CD4-positive, CD25-positive, alpha-beta regulatory T cell (primary cell): ENCODE measurements around the gene NTRK3. TPM values are rescaled to one million over a fixed set of nuclear protein-coding genes. Genes with fewer than 3 reads are reported as not detected.

Experiments
- ATAC-seq, 2 donors: fragments of 150-1000 bp; cut with Tn5 transposase; one replicate each; pipeline ENCODE4 v1.10.0; 2021; ENCODE audit warnings: low read depth in 2 of 2, moderate number of reproducible peaks in 2 of 2, moderate library complexity in 1 of 2
- DNase-seq, 3 donors: peaks; one replicate each; pipeline versions ENCODE4 v3.0.0 to v3.0.0-alpha.2; 2012 to 2022; ENCODE audit warnings: mixed read lengths in 1 of 3
- H3K27ac ChIP-seq: one replicate; pipeline ENCODE4 v1.7.0; 2013; ENCODE audit warnings: mild to moderate bottlenecking, low read length; ENCODE audit not compliant: insufficient read depth, poor library complexity, severe bottlenecking
- H3K27me3 ChIP-seq: one replicate; pipeline ENCODE4 v1.7.0; 2013; ENCODE audit warnings: low read length; ENCODE audit not compliant: control insufficient read depth, insufficient read depth
- H3K36me3 ChIP-seq: one replicate; pipeline ENCODE4 v1.7.0; 2013; ENCODE audit warnings: mild to moderate bottlenecking, low read length, moderate library complexity; ENCODE audit not compliant: control insufficient read depth, insufficient read depth
- H3K4me1 ChIP-seq: 2 replicates; pipeline ENCODE4 v1.7.0; 2013; ENCODE audit warnings: mild to moderate bottlenecking, low read length; ENCODE audit not compliant: insufficient read depth, control insufficient read depth, poor library complexity, severe bottlenecking
- H3K4me3 ChIP-seq: one replicate; pipeline ENCODE4 v1.7.0; 2013; ENCODE audit warnings: low read depth, mild to moderate bottlenecking, low read length, moderate library complexity
- H3K9me3 ChIP-seq, 2 experiments: 1 replicate in 1 of 2; 2 replicates in 1 of 2; pipeline ENCODE4 v1.7.0; 2013; ENCODE audit warnings: low read length in 2 of 2, mild to moderate bottlenecking in 1 of 2, moderate library complexity in 1 of 2; ENCODE audit not compliant: control insufficient read depth in 2 of 2
- H3K27ac Mint-ChIP-seq, 3 donors: one replicate each; pipeline ENCODE4 v1.8.0; 2020 to 2022; ENCODE audit warnings: mild to moderate bottlenecking in 3 of 3, mixed read lengths in 3 of 3, moderate library complexity in 2 of 3
- H3K27me3 Mint-ChIP-seq: one replicate; pipeline ENCODE4 v1.8.0; 2022; ENCODE audit warnings: mild to moderate bottlenecking, mixed read lengths
- H3K36me3 Mint-ChIP-seq: one replicate; pipeline ENCODE4 v1.8.0; 2020; ENCODE audit warnings: mixed read lengths
- H3K4me1 Mint-ChIP-seq, 4 donors: one replicate each; pipeline ENCODE4 v1.8.0; 2020 to 2022; ENCODE audit warnings: mixed read lengths in 4 of 4, mild to moderate bottlenecking in 1 of 4
- H3K4me3 Mint-ChIP-seq, 4 donors: one replicate each; pipeline ENCODE4 v1.8.0; 2020 to 2022; ENCODE audit warnings: mild to moderate bottlenecking in 4 of 4, mixed read lengths in 4 of 4, moderate library complexity in 3 of 4
- H3K9me3 Mint-ChIP-seq, 7 donors: one replicate each; pipeline ENCODE4 v1.8.0; 2020 to 2022; ENCODE audit warnings: mixed read lengths in 7 of 7, mild to moderate bottlenecking in 3 of 7, moderate library complexity in 2 of 7
- polyA plus RNA-seq, 4 donors: library from polyadenylated mRNA; unstranded; fragments of 300-500 nt; fragmentation: Illumina TruSeq; gene quantifications; one replicate each; pipeline ENCODE4 v1.2.3, GENCODE V29; 2021
- total RNA-seq: library from RNA; stranded (reverse); gene quantifications from one replicate; pipeline ENCODE4 v1.2.3, GENCODE V29; 2022

The NTRK3 gene
- total and polyA plus RNA-seq, 5 donors from 2014 or later = not detected

DNA sequence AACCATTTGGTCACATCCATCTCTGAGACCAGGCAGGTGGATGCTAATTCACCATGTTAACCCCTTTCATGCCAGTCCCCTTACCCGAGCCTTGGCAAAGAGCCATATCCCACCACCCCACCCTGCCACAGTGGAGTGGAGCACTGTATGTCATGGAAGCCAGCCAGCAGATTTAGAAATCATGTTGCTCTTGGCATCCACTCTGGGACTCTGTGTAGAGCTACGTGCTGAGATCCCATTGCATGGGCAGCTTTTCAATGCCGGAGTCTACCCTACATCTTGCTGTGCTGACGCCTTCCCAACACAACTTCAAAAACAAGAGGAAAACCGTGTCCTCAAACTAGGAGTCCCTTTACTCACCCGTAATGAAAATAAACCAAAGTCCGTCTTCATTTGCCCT is 131.0 kb downstream of the NTRK3 start:
- H3K4me1 ChIP-seq = no peaks in the 10 kb centered on the region
- Mint-ChIP-seq H3K27me3 (no peaks in the 10 kb centered on the region), H3K4me3 (no peak overlapping the region), H3K27ac (peak overlapping the region in 1 of 3 donors; percentile 54), H3K4me1 (no peaks in the 10 kb centered on the region), H3K36me3 (no peaks in the 10 kb centered on the region), H3K9me3 (peaks cover 0 to 3% (median 0%) of the 10 kb centered on the region in 7 donors)
- ATAC-seq (no peak), DNase-seq (no peak)
- H3K4me3 ChIP-seq = no peak overlapping the region
- no peaks in the 10 kb centered on the region for H3K36me3 ChIP-seq
- H3K27me3 ChIP-seq = no peaks in the 10 kb centered on the region
- H3K27ac ChIP-seq = no peak overlapping the region
- H3K9me3 ChIP-seq = no peaks in the 10 kb centered on the region

GRCh38 chr15:88124199-88124598 is 132.3 kb downstream of the NTRK3 start:
- H3K4me3 ChIP-seq = no peak overlapping the region
- no peaks in the 10 kb centered on the region for H3K36me3 ChIP-seq
- DNase-seq (no peak), ATAC-seq (no peak)
- H3K27ac ChIP-seq = no peak overlapping the region
- H3K4me3 Mint-ChIP-seq = no peak overlapping the region
- no peak overlapping the region for H3K27ac Mint-ChIP-seq
- H3K9me3 ChIP-seq = no peaks in the 10 kb centered on the region
- H3K4me1 Mint-ChIP-seq = no peaks in the 10 kb centered on the region
- peaks cover 0 to 3% (median 0%) of the 10 kb centered on the region in 7 donors for H3K9me3 Mint-ChIP-seq
- no peaks in the 10 kb centered on the region for H3K4me1 ChIP-seq
- H3K27me3 Mint-ChIP-seq = no peaks in the 10 kb centered on the region
- no peaks in the 10 kb centered on the region for H3K27me3 ChIP-seq
- H3K36me3 Mint-ChIP-seq = no peaks in the 10 kb centered on the region

- DNase-seq = no peak
- H3K27me3 ChIP-seq = no peaks in the 10 kb centered on the region
- no peaks in the 10 kb centered on the region for H3K4me1 ChIP-seq
- Mint-ChIP-seq H3K27ac (no peak overlapping the region), H3K27me3 (no peaks in the 10 kb centered on the region), H3K4me3 (no peak overlapping the region), H3K36me3 (no peaks in the 10 kb centered on the region), H3K9me3 (peaks cover 0 to 2% (median 0%) of the 10 kb centered on the region in 7 donors), H3K4me1 (no peaks in the 10 kb centered on the region)
- no peak overlapping the region for H3K27ac ChIP-seq
- H3K36me3 ChIP-seq = no peaks in the 10 kb centered on the region
- H3K9me3 ChIP-seq = no peaks in the 10 kb centered on the region
- no peak overlapping the region for H3K4me3 ChIP-seq
- ATAC-seq = no peak
These were observed 134.5 kb downstream of the NTRK3 start for GRCh38 chr15:88121968-88122530.

DNA sequence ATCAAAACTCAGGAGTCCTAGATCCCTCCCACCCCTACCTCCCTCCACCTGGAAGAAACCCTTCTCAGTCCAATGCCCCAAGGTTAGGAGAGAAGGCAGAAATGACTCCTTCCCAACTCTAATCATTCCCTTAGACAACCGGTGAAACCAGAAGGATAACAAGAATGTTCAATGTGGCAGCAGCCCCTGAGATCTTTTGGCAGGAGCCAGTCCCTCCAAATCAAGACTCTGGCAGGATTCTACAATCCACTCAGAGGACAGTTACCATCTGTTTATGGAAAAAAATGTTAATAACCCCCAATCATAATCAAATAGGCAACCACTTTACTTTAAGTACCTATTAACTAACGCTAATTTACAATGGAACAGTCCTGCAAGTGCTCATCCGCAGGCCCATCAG is 136.5 kb downstream of the NTRK3 start:
- Mint-ChIP-seq H3K9me3 (peaks cover 0 to under 1% (median 0%) of the 10 kb centered on the region in 7 donors), H3K27ac (no peak overlapping the region), H3K4me3 (no peak overlapping the region), H3K36me3 (no peaks in the 10 kb centered on the region), H3K27me3 (no peaks in the 10 kb centered on the region), H3K4me1 (no peaks in the 10 kb centered on the region)
- no peak overlapping the region for H3K4me3 ChIP-seq
- H3K27me3 ChIP-seq = no peaks in the 10 kb centered on the region
- ATAC-seq = no peak
- no peaks in the 10 kb centered on the region for H3K36me3 ChIP-seq
- H3K4me1 ChIP-seq = no peaks in the 10 kb centered on the region
- H3K9me3 ChIP-seq = no peaks in the 10 kb centered on the region
- no peak overlapping the region for H3K27ac ChIP-seq
- DNase-seq = no peak

DNA sequence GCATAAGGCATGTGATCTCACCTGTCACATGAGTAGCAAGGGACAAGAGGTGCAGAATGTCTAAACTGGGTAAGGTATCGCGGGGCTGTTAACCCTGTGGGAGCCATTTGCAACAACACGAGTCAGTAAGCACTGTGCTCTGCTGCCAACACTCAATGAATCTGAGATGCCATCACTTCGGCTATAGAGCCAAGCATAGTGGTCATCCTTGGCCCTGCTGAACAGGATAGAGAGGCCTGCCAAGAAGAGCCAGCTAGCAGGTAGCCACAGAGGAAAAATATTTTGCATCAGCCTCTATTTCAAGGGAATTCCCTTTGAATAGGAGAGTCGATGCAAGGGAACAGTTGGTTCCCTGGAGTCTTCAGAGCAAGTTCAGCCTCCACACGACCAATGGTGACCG is 137.8 kb downstream of the NTRK3 start:
- H3K27me3 Mint-ChIP-seq = no peaks in the 10 kb centered on the region
- Histone ChIP-seq H3K27me3 (no peaks in the 10 kb centered on the region), H3K27ac (no peak overlapping the region), H3K9me3 (no peaks in the 10 kb centered on the region), H3K36me3 (no peaks in the 10 kb centered on the region), H3K4me1 (no peaks in the 10 kb centered on the region), H3K4me3 (no peak overlapping the region)
- DNase-seq = no peak
- H3K36me3 Mint-ChIP-seq = no peaks in the 10 kb centered on the region
- no peaks in the 10 kb centered on the region for H3K4me1 Mint-ChIP-seq
- H3K4me3 Mint-ChIP-seq = no peak overlapping the region
- no peak overlapping the region for H3K27ac Mint-ChIP-seq
- no peak for ATAC-seq
- H3K9me3 Mint-ChIP-seq = no peaks in the 10 kb centered on the region

DNA sequence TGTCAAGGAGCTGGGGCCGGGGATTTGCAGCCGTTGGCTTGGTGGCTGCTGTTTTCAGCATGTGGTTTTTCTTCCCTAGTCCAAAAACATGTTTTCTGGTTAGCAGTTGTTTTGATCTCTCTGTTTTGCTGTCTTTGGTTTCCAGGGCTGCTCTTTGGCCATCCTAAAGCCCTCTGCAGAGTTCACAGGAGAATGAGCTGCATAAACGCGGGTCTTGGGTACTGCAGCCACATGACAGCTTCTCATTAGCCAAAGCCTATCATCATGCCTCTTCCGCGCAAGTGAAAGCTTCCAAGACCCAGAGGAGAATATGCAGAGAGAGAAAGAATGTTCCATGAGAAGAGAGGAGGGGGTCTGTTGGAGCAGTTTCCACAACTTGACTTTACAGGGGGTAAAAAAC is 138.5 kb downstream of the NTRK3 start:
- no peaks in the 10 kb centered on the region for H3K27me3 ChIP-seq
- H3K36me3 Mint-ChIP-seq = no peaks in the 10 kb centered on the region

GRCh38 chr15:88115486-88116152 is 140.9 kb downstream of the NTRK3 start:
- Histone ChIP-seq H3K9me3 (no peaks in the 10 kb centered on the region), H3K36me3 (no peaks in the 10 kb centered on the region), H3K4me1 (no peaks in the 10 kb centered on the region), H3K27ac (no peak overlapping the region), H3K27me3 (no peaks in the 10 kb centered on the region), H3K4me3 (no peak overlapping the region)
- H3K4me1 Mint-ChIP-seq = no peaks in the 10 kb centered on the region
- no peaks in the 10 kb centered on the region for H3K36me3 Mint-ChIP-seq
- no peak for DNase-seq
- no peak overlapping the region for H3K4me3 Mint-ChIP-seq
- no peak overlapping the region for H3K27ac Mint-ChIP-seq
- no peaks in the 10 kb centered on the region for H3K27me3 Mint-ChIP-seq
- no peaks in the 10 kb centered on the region for H3K9me3 Mint-ChIP-seq
- no peak for ATAC-seq

More for the DNA sequence above, 138.5 kb downstream of the NTRK3 start:
- Histone ChIP-seq H3K4me1 (no peaks in the 10 kb centered on the region), H3K36me3 (no peaks in the 10 kb centered on the region), H3K9me3 (no peaks in the 10 kb centered on the region), H3K27ac (no peak overlapping the region), H3K4me3 (no peak overlapping the region)
- DNase-seq = no peak
- Mint-ChIP-seq H3K4me1 (no peaks in the 10 kb centered on the region), H3K27me3 (no peaks in the 10 kb centered on the region), H3K27ac (no peak overlapping the region), H3K4me3 (no peak overlapping the region), H3K9me3 (no peaks in the 10 kb centered on the region)
- no peak for ATAC-seq
